Measurements from ENCODE around the gene SETD1A.

GRCh38 chr16:30963925-30964511 lies 6.5 kb downstream of the SETD1A start:
- no peak for TF ChIP-seq POLR2A (IDR thresholded peaks at IDR 0.05; ENCODE audit: low read depth, low read length)
- no peak for TF ChIP-seq POLR2AphosphoS5 (IDR thresholded peaks at IDR 0.05; ENCODE audit: low read depth, low read length)
